GM18868 (cell line): ENCODE results near the gene CHD2.

Experiments
- ATAC-seq: cut with Tn5 transposase; IDR thresholded peaks from one replicate; pipeline ENCODE4 v1.9.1; 2021; ENCODE audit warnings: mild to moderate bottlenecking, moderate library complexity; ENCODE audit not compliant: unreplicated experiment

Gene CHD2

GRCh38 chr15:92928225-92928750 lies 28.2 kb downstream of the CHD2 start:
- ATAC-seq, result no peak

GRCh38 chr15:92929002-92929401 lies 28.9 kb downstream of the CHD2 start:
- no peak for ATAC-seq

- no peak for ATAC-seq
These were observed 30.0 kb downstream of the CHD2 start for GRCh38 chr15:92930054-92930621.

- no peak for ATAC-seq
These were observed 30.7 kb downstream of the CHD2 start for GRCh38 chr15:92930776-92931175.

GRCh38 chr15:92932946-92933649 lies 33.0 kb downstream of the CHD2 start:
- no peak for ATAC-seq

GRCh38 chr15:92933831-92934230 lies 33.7 kb downstream of the CHD2 start:
- no peak for ATAC-seq

- no peak for ATAC-seq
These were observed 34.6 kb downstream of the CHD2 start for GRCh38 chr15:92934716-92935115.

- no peak for ATAC-seq
These were observed 36.0 kb downstream of the CHD2 start for GRCh38 chr15:92936138-92936537.

GRCh38 chr15:92936693-92937092 lies 36.6 kb downstream of the CHD2 start:
- ATAC-seq, result no peak

GRCh38 chr15:92937901-92938300 lies 37.8 kb downstream of the CHD2 start:
- no peak for ATAC-seq

- no peak for ATAC-seq
These were observed 38.3 kb downstream of the CHD2 start for GRCh38 chr15:92938387-92938786.

- no peak for ATAC-seq
These were observed 41.5 kb downstream of the CHD2 start for GRCh38 chr15:92941668-92942067.

- no peak for ATAC-seq
These were observed 42.6 kb downstream of the CHD2 start for GRCh38 chr15:92942706-92943105.

GRCh38 chr15:92943581-92943980 lies 43.5 kb downstream of the CHD2 start:
- no peak for ATAC-seq

GRCh38 chr15:92944946-92945521 lies 44.9 kb downstream of the CHD2 start:
- ATAC-seq, result no peak

- no peak for ATAC-seq
These were observed 47.1 kb downstream of the CHD2 start for GRCh38 chr15:92947071-92947730.

- ATAC-seq, result no peak
These were observed 49.6 kb downstream of the CHD2 start for GRCh38 chr15:92949604-92950249.

- ATAC-seq, result no peak
These were observed 51.8 kb downstream of the CHD2 start for GRCh38 chr15:92951800-92952457.

- ATAC-seq, result no peak
These were observed 52.3 kb downstream of the CHD2 start for GRCh38 chr15:92952458-92952850.

GRCh38 chr15:92953566-92953965 lies 53.4 kb downstream of the CHD2 start:
- no peak for ATAC-seq

GRCh38 chr15:92954002-92954401 lies 53.9 kb downstream of the CHD2 start:
- ATAC-seq, result no peak
